Mesenchymal stem cell (in vitro differentiated cells and primary cell): ENCODE measurements around the gene CHRNB1.

Experiments
- DNase-seq: peaks from one replicate; pipeline ENCODE4 v3.0.0-alpha.2; 2013
- H2AFZ ChIP-seq: one replicate; pipeline ENCODE4 v1.6.1; 2013; ENCODE audit warnings: low read depth, mild to moderate bottlenecking, control low read depth, inconsistent platforms, low read length, moderate library complexity
- H2AK5ac ChIP-seq: 2 replicates; pipeline ENCODE4 v1.6.1; 2013; ENCODE audit warnings: low read length, moderate library complexity, mild to moderate bottlenecking, inconsistent platforms; ENCODE audit not compliant: severe bottlenecking
- H2BK120ac ChIP-seq: one replicate; pipeline ENCODE4 v1.6.1; 2013; ENCODE audit warnings: low read depth, mild to moderate bottlenecking, inconsistent platforms, low read length, moderate library complexity
- H2BK12ac ChIP-seq, 2 experiments: one replicate each; pipeline ENCODE4 v1.6.1; 2013; ENCODE audit warnings: inconsistent platforms in 2 of 2, low read length in 2 of 2, mild to moderate bottlenecking in 2 of 2, moderate library complexity in 2 of 2, control low read depth in 1 of 2
- H2BK15ac ChIP-seq: one replicate; pipeline ENCODE4 v1.6.1; 2013; ENCODE audit warnings: mild to moderate bottlenecking, low read depth, inconsistent platforms; ENCODE audit not compliant: poor library complexity, severe bottlenecking
- H2BK5ac ChIP-seq: 2 replicates; pipeline ENCODE4 v1.6.1; 2013; ENCODE audit warnings: low read depth, mild to moderate bottlenecking, low read length, control low read depth, inconsistent platforms; ENCODE audit not compliant: poor library complexity, severe bottlenecking
- H3K14ac ChIP-seq, 2 experiments: one replicate each; pipeline ENCODE4 v1.6.1; 2013; ENCODE audit warnings: inconsistent platforms in 2 of 2, low read length in 2 of 2, control low read depth in 1 of 2, mild to moderate bottlenecking in 1 of 2, moderate library complexity in 1 of 2
- H3K18ac ChIP-seq, 2 experiments: one replicate each; pipeline ENCODE4 v1.6.1; 2013; ENCODE audit warnings: inconsistent platforms in 2 of 2, low read length in 2 of 2, control low read depth in 1 of 2, low read depth in 1 of 2, mild to moderate bottlenecking in 1 of 2
- H3K23ac ChIP-seq, 2 experiments: one replicate each; pipeline ENCODE4 v1.6.1; 2013; ENCODE audit warnings: inconsistent platforms in 2 of 2, low read length in 2 of 2, mild to moderate bottlenecking in 2 of 2, moderate library complexity in 2 of 2, control low read depth in 1 of 2
- H3K27ac ChIP-seq: 2 replicates; pipeline ENCODE4 v1.5.1; 2013; ENCODE audit warnings: mild to moderate bottlenecking, moderate library complexity, low read length, control low read depth, inconsistent platforms; ENCODE audit not compliant: poor library complexity, severe bottlenecking
- H3K27me3 ChIP-seq, 2 experiments: 2 replicates each; pipeline versions ENCODE4 v1.6.1 to v1.7.0; 2013; ENCODE audit warnings: low read length in 2 of 2, mild to moderate bottlenecking in 2 of 2, moderate library complexity in 2 of 2, control low read depth in 1 of 2, inconsistent platforms in 1 of 2; ENCODE audit not compliant: control insufficient read depth in 1 of 2, insufficient read depth in 1 of 2
- H3K36me3 ChIP-seq, 2 experiments: 2 replicates each; pipeline versions ENCODE4 v1.6.1 to v1.7.0; 2013; ENCODE audit warnings: low read length in 2 of 2, control low read depth in 1 of 2, inconsistent platforms in 1 of 2, low read depth in 1 of 2, mild to moderate bottlenecking in 1 of 2; ENCODE audit not compliant: insufficient read depth in 2 of 2, control insufficient read depth in 1 of 2
- H3K4ac ChIP-seq, 2 experiments: one replicate each; pipeline ENCODE4 v1.6.1; 2013; ENCODE audit warnings: inconsistent platforms in 2 of 2, low read length in 2 of 2, mild to moderate bottlenecking in 2 of 2, moderate library complexity in 2 of 2, control low read depth in 1 of 2, low read depth in 1 of 2
- H3K4me1 ChIP-seq: 2 replicates; pipeline ENCODE4 v1.6.1; 2013; ENCODE audit warnings: low read depth, low read length, control low read depth; ENCODE audit not compliant: control insufficient read depth, insufficient read depth
- H3K4me2 ChIP-seq: 2 replicates; pipeline ENCODE4 v1.6.1; 2013; ENCODE audit warnings: low read length, mild to moderate bottlenecking, inconsistent platforms; ENCODE audit not compliant: poor library complexity, severe bottlenecking
- H3K4me3 ChIP-seq, 2 experiments: 2 replicates each; pipeline versions ENCODE4 v1.5.1 to v1.7.0; 2013; ENCODE audit warnings: low read length in 2 of 2, mild to moderate bottlenecking in 2 of 2, control low read depth in 1 of 2, low read depth in 1 of 2; ENCODE audit not compliant: insufficient read depth in 1 of 2
- H3K79me1 ChIP-seq: replicated peaks from 2 replicates; pipeline ENCODE4 v1.6.1; 2013; ENCODE audit warnings: mild to moderate bottlenecking, control low read depth, low read length, inconsistent platforms; ENCODE audit not compliant: poor library complexity, severe bottlenecking
- H3K9ac ChIP-seq: 2 replicates; pipeline ENCODE4 v1.7.0; 2013; ENCODE audit warnings: mild to moderate bottlenecking, low read length, moderate library complexity
- H3K9me3 ChIP-seq: 2 replicates; pipeline ENCODE4 v1.7.0; 2013; ENCODE audit warnings: mild to moderate bottlenecking, low read length; ENCODE audit not compliant: control insufficient read depth
- H4K8ac ChIP-seq: one replicate; pipeline ENCODE4 v1.6.1; 2013; ENCODE audit warnings: inconsistent platforms, mild to moderate bottlenecking, low read length, moderate library complexity
- H4K91ac ChIP-seq: one replicate; pipeline ENCODE4 v1.6.1; 2013; ENCODE audit warnings: mild to moderate bottlenecking, low read length, inconsistent platforms
- WGBS: methylation state at CpG from one replicate; pipeline ENCODE4 v1.1.7; 2013; ENCODE audit warnings: mixed read lengths; 5-methylcytosine and 5-hydroxymethylcytosine counted together

Gene CHRNB1

DNA sequence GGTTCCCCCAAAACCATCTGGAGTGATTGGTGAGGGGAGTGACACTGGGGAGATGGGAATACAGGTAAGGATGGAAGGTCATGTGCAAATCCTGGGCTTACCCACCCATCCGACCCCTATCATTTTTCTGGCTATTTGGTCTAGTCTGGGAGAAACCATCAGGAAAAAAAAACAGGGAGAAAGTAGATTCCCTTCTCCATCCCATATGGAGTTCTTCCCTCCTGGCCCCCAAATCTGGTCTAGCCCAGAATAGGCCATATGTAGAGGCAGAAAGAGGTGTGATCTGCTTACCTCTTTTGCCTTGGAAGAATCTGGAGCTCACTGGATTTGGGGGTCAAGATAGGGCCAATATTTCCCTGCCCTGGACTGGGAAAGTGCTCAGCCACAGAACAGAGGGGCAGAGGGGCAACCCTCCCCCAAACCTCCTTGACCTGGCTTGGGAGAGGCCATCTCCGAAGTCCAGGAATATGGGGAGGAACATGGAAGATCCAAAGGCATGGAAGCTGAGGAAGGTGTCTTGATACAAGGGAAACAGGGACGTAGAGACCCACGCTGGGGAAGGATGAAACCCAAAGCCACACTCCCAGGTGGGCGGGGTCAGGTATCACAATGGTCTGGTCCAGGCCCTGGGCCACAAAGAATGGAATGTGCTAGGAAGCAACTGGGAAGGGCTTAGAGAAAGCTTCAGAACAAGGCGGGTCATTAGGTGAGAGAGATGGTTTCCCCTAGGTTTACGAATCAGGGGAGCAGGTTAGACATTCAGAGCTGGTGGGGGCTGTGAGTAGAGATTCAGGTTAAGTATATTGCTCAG, 16.2 kb downstream of the CHRNB1 start:
- Histone ChIP-seq H3K18ac (no peak overlapping the region), H3K9me3 (no peaks in the 10 kb centered on the region), H2AFZ (no peak overlapping the region), H2AK5ac (no peak overlapping the region), H3K27me3 (no peaks in the 10 kb centered on the region), H3K79me1 (peaks cover 33% of the 10 kb centered on the region), H3K9ac (no peak overlapping the region), H3K4me1 (peaks cover 7% of the 10 kb centered on the region), H2BK12ac (peak overlapping the region in 1 of 2 experiments; percentile 34), H2BK15ac (no peak overlapping the region), H3K4ac (no peak overlapping the region), H2BK5ac (no peak overlapping the region), H3K36me3 (peaks cover 41 to 43% of the 10 kb centered on the region in 2 experiments), H4K91ac (no peak overlapping the region), H3K23ac (no peak overlapping the region), H3K4me2 (no peak overlapping the region), H3K27ac (no peak overlapping the region), H3K14ac (no peak overlapping the region), H4K8ac (no peak overlapping the region), H3K4me3 (no peak overlapping the region), H2BK120ac (no peak overlapping the region)
- DNase-seq: no peak
- WGBS: 89% methylated on average over 6 of the region's 7 CpGs

DNA sequence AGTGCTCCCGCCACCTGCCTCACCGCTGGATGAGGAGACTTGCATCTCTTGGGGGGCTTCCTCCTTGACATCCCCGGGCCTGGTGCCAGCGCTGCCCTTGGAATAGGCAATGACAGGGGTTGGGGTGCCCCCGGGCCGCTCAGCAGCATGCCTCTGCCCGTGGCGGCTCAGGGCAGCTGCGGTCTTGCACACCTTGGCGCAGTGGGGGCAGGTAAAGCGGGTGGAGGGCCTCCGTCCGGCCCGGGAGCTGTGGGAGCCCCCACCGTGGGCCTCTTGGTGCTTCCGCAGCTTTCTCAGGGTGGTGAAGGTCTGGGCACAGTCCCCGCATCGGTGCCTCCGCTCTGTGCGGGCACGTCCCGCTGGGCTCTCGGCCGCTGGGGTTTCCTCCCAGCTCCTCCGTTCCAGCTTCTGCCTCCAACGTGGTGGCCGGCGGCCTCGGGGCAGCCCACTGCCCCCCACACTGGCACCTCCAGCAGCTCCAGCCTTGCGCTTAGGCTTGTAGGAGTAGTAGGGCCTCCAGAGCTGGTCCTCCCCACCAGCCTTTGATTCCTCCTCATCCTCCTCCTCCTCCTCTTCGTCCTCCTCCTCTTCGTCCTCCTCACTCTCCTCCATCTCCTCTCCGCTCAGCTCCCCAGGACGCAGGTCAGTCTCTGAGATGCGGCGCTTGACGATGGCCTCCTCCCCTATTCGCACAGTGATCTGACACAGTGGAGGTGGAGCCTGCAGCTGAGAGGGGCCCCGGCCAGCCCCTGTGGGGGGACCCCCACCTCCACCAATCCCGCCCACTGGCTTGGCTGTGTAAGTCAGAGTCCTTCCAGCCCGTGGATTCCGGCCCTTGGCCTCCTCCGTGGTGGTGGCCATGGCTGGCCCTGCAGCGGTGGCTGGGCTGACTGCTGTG, 17.9 kb downstream of the CHRNB1 start:
- no peak for DNase-seq
- H4K91ac ChIP-seq: no peak overlapping the region
- no peak overlapping the region for H2BK15ac ChIP-seq
- no peaks in the 10 kb centered on the region for H3K9me3 ChIP-seq
- H3K14ac ChIP-seq: no peak overlapping the region
- H3K4me3 ChIP-seq: no peak overlapping the region
- H3K36me3 ChIP-seq: peaks cover 55 to 59% of the 10 kb centered on the region in 2 experiments
- H2BK5ac ChIP-seq: no peak overlapping the region
- H3K4me2 ChIP-seq: no peak overlapping the region
- no peak overlapping the region for H3K9ac ChIP-seq
- H3K79me1 ChIP-seq: peaks cover 42% of the 10 kb centered on the region
- H3K27me3 ChIP-seq: no peaks in the 10 kb centered on the region
- no peak overlapping the region for H3K4ac ChIP-seq
- peaks cover 8% of the 10 kb centered on the region for H3K4me1 ChIP-seq
- no peak overlapping the region for H2BK120ac ChIP-seq
- H3K18ac ChIP-seq: no peak overlapping the region
- no peak overlapping the region for H2BK12ac ChIP-seq
- H2AFZ ChIP-seq: no peak overlapping the region
- H2AK5ac ChIP-seq: no peak overlapping the region
- no peak overlapping the region for H3K23ac ChIP-seq
- H3K27ac ChIP-seq: no peak overlapping the region
- H4K8ac ChIP-seq: no peak overlapping the region
- WGBS: 96% methylated on average over 44 of the region's 44 CpGs

DNA sequence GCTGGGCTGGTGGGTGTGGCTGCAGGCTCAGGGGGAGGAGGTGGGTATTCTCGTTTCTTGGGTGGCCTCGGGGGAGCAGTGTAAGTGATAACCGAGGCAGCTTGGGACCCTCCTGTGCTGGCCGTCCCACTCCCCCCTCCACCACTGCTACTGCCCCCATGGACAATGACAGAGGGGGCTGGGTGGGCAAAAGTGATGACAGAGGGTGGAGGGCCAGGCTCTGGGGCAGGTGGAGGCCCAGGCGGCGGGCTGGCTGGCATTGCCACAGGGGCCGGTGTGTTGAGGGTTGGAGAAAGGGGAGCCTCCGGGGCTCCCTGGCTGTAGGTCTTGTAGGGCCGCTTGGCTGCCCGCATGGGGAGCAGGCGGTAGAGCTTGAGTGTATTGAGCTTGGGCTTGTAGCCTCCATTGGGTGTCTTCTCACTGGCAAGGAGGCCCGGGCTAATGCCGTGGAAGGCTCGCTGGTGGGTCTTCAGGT, 18.5 kb downstream of the CHRNB1 start:
- H4K91ac ChIP-seq: no peak overlapping the region
- H4K8ac ChIP-seq: no peak overlapping the region
- H3K9ac ChIP-seq: no peak overlapping the region
- no peak overlapping the region for H3K18ac ChIP-seq
- H2BK12ac ChIP-seq: no peak overlapping the region
- no peaks in the 10 kb centered on the region for H3K9me3 ChIP-seq
- H3K14ac ChIP-seq: no peak overlapping the region
- peaks cover 43% of the 10 kb centered on the region for H3K79me1 ChIP-seq
- H3K23ac ChIP-seq: no peak overlapping the region
- no peak overlapping the region for H2BK15ac ChIP-seq
- WGBS: over 99% methylated on average over 10 of the region's 14 CpGs
- no peak overlapping the region for H2BK120ac ChIP-seq
- no peak overlapping the region for H3K4ac ChIP-seq
- no peak overlapping the region for H2AFZ ChIP-seq
- no peak for DNase-seq
- no peak overlapping the region for H2BK5ac ChIP-seq
- no peak overlapping the region for H3K27ac ChIP-seq
- H3K4me3 ChIP-seq: no peak overlapping the region
- no peak overlapping the region for H3K4me2 ChIP-seq
- H3K27me3 ChIP-seq: no peaks in the 10 kb centered on the region
- peaks cover 8% of the 10 kb centered on the region for H3K4me1 ChIP-seq
- H2AK5ac ChIP-seq: no peak overlapping the region
- peaks cover 58 to 63% of the 10 kb centered on the region in 2 experiments for H3K36me3 ChIP-seq

DNA sequence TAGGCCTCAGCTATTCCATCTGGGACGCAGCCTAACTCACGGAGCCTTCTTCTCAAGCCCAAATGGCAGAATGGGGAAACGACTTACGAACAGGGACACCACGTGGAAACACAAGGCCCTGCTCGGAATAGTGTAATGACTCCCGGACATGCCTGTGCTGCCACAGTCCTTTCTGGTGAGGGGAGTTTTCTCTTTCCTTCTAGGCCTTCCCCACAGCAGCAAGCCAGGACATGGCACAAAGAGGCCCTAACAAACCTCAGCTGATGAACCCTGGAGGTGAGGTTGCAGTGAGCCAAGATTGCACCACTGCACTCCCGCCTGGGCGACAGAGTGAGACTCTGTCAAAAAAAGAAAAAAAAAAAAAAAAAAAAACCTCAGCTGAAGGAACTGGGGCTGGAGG, 19.2 kb downstream of the CHRNB1 start:
- no peak overlapping the region for H3K14ac ChIP-seq

More for the DNA sequence above, 19.2 kb downstream of the CHRNB1 start:
- H3K9ac ChIP-seq: no peak overlapping the region
- H2AK5ac ChIP-seq: no peak overlapping the region
- H3K23ac ChIP-seq: no peak overlapping the region
- H3K36me3 ChIP-seq: peaks cover 59 to 69% of the 10 kb centered on the region in 2 experiments
- H3K4me1 ChIP-seq: peaks cover 8% of the 10 kb centered on the region
- H4K91ac ChIP-seq: no peak overlapping the region
- no peak overlapping the region for H2BK15ac ChIP-seq
- no peak overlapping the region for H2BK12ac ChIP-seq
- H4K8ac ChIP-seq: no peak overlapping the region
- H2AFZ ChIP-seq: no peak overlapping the region
- no peaks in the 10 kb centered on the region for H3K9me3 ChIP-seq
- H2BK120ac ChIP-seq: no peak overlapping the region
- peaks cover 48% of the 10 kb centered on the region for H3K79me1 ChIP-seq
- no peak overlapping the region for H2BK5ac ChIP-seq
- H3K4me2 ChIP-seq: no peak overlapping the region
- no peak for DNase-seq
- no peak overlapping the region for H3K4ac ChIP-seq
- no peaks in the 10 kb centered on the region for H3K27me3 ChIP-seq
- WGBS: 95% methylated on average over 9 of the region's 9 CpGs
- no peak overlapping the region for H3K4me3 ChIP-seq
- no peak overlapping the region for H3K27ac ChIP-seq
- no peak overlapping the region for H3K18ac ChIP-seq
